Liver (tissue), 9 donors: ENCODE measurements around the gene SCD5. TPM values are rescaled to one million over a fixed set of nuclear protein-coding genes. Genes with fewer than 3 reads are reported as not detected.
A peak's percentile ranks its signal among the peaks of the same experiment; 100 is the strongest.

Source experiments
- DNase-seq: peaks from one replicate; pipeline ENCODE4 v3.0.0-alpha.2; 2017; ENCODE audit warnings: low spot score
- H3K27ac ChIP-seq, 2 donors: one replicate each; pipeline ENCODE4 v1.7.0; 2013; ENCODE audit warnings: inconsistent platforms in 2 of 2, low read length in 2 of 2, control low read depth in 1 of 2, low read depth in 1 of 2, mild to moderate bottlenecking in 1 of 2
- H3K27me3 ChIP-seq, 4 donors: one replicate each; pipeline versions ENCODE4 v1.6.1 to v1.7.0; 2013; ENCODE audit warnings: low read length in 3 of 4, inconsistent platforms in 1 of 4, mild to moderate bottlenecking in 1 of 4, moderate library complexity in 1 of 4; ENCODE audit not compliant: control insufficient read depth in 4 of 4, insufficient read depth in 4 of 4
- H3K36me3 ChIP-seq, 4 donors: one replicate each; pipeline versions ENCODE4 v1.6.1 to v1.7.0; 2013; ENCODE audit warnings: low read length in 3 of 4, mild to moderate bottlenecking in 3 of 4, low read depth in 1 of 4, moderate library complexity in 1 of 4; ENCODE audit not compliant: control insufficient read depth in 4 of 4, insufficient read depth in 3 of 4
- H3K4me1 ChIP-seq, 4 donors: one replicate each; pipeline versions ENCODE4 v1.6.1 to v1.7.0; 2013; ENCODE audit warnings: low read length in 3 of 4, mild to moderate bottlenecking in 3 of 4, moderate library complexity in 1 of 4; ENCODE audit not compliant: control insufficient read depth in 4 of 4, insufficient read depth in 4 of 4
- H3K4me3 ChIP-seq, 3 donors: one replicate each; pipeline versions ENCODE4 v1.6.1 to v1.7.0; 2013; ENCODE audit warnings: low read length in 3 of 3, control low read depth in 1 of 3, low read depth in 1 of 3, mild to moderate bottlenecking in 1 of 3
- H3K9ac ChIP-seq, 2 donors: one replicate each; pipeline ENCODE4 v1.7.0; 2013; ENCODE audit warnings: low read length in 2 of 2, mild to moderate bottlenecking in 2 of 2, moderate library complexity in 2 of 2, control low read depth in 1 of 2, low read depth in 1 of 2
- H3K9me3 ChIP-seq, 4 donors: one replicate each; pipeline versions ENCODE4 v1.6.1 to v1.7.0; 2013; ENCODE audit warnings: low read length in 3 of 4; ENCODE audit not compliant: control insufficient read depth in 4 of 4
- CTCF ChIP-seq: fragments of 150-350 bp; IDR thresholded peaks from 2 replicates; pipeline ENCODE4 v1.5.1; 2017; ENCODE audit warnings: improper control_type of control experiment, low read depth, low read length; ENCODE audit not compliant: missing input control
- EGR1 ChIP-seq, 2 donors: IDR thresholded peaks; 2 replicates each; pipeline ENCODE4 v1.6.1; 2016 to 2018; ENCODE audit warnings: antibody characterized with exemption in 2 of 2, low read depth in 2 of 2
- FOXA1 ChIP-seq: IDR thresholded peaks from 2 replicates; pipeline ENCODE4 v1.6.1; 2016; ENCODE audit warnings: antibody characterized with exemption
- FOXA2 ChIP-seq: IDR thresholded peaks from 2 replicates; pipeline ENCODE4 v1.6.1; 2016; ENCODE audit warnings: antibody characterized with exemption
- HNF4A ChIP-seq, 2 donors: conservative IDR thresholded peaks; 2 replicates each; pipeline ENCODE4 v1.6.1; 2016; ENCODE audit warnings: antibody characterized with exemption in 2 of 2, mild to moderate bottlenecking in 2 of 2
- HNF4G ChIP-seq: IDR thresholded peaks from 2 replicates; pipeline ENCODE4 v1.6.1; 2016; ENCODE audit warnings: antibody characterized with exemption
- MAX ChIP-seq: IDR thresholded peaks from 2 replicates; pipeline ENCODE4 v1.6.1; 2016; ENCODE audit warnings: antibody characterized with exemption
- NR2F2 ChIP-seq: IDR thresholded peaks from 2 replicates; pipeline ENCODE4 v1.6.1; 2016; ENCODE audit warnings: antibody characterized with exemption
- RAD21 ChIP-seq, 2 donors: IDR thresholded peaks; 2 replicates each; pipeline ENCODE4 v1.6.1; 2016; ENCODE audit warnings: antibody characterized with exemption in 2 of 2, mild to moderate bottlenecking in 2 of 2
- REST ChIP-seq: IDR thresholded peaks from 2 replicates; pipeline ENCODE4 v1.6.1; 2016; ENCODE audit warnings: antibody characterized with exemption, mild to moderate bottlenecking
- RXRA ChIP-seq, 2 donors: IDR thresholded peaks; 2 replicates each; pipeline ENCODE4 v1.6.1; 2017 to 2018; ENCODE audit warnings: antibody characterized with exemption in 2 of 2, mild to moderate bottlenecking in 1 of 2
- SP1 ChIP-seq: IDR thresholded peaks from 2 replicates; pipeline ENCODE4 v1.6.1; 2018; ENCODE audit warnings: antibody characterized with exemption, mild to moderate bottlenecking
- YY1 ChIP-seq: IDR thresholded peaks from 2 replicates; pipeline ENCODE4 v1.6.1; 2016; ENCODE audit warnings: antibody characterized with exemption, mild to moderate bottlenecking
- WGBS: extraction: QIAGEN DNeasy Blood & Tissue Kit; methylation state at CpG from one replicate; pipeline ENCODE4 v1.1.7; 2013; 5-methylcytosine and 5-hydroxymethylcytosine counted together
- polyA plus RNA-seq, 2 donors: library from polyadenylated mRNA; stranded (reverse) in 1 of 2; unstranded in 1 of 2; fragments of 200-250 nt in 1 of 2; fragments of >200 nt in 1 of 2; fragmentation: Nextera tagmentation in 1 of 2; extraction: Ambion mirVana in 1 of 2; gene quantifications; one replicate each; pipeline versions ENCODE4 v1.2.1 to v1.2.3, GENCODE V29; 2013 to 2015
- total RNA-seq, 2 donors: library from RNA; depleted of rRNA; stranded (reverse); fragments of >200 nt; gene quantifications; one replicate each; pipeline ENCODE4 v1.2.3, GENCODE V29; 2014
- donor health status: healthy.
- donor health status: healthy.
- donor health status: healthy.
- donor health status: healthy.
- donor health status: healthy.

The SCD5 gene
- total and polyA plus RNA-seq, 4 donors, result 0.14 to 1.9 (median 0.57) TPM

GRCh38 chr4:82739287-82740190 lies 59.1 kb downstream of the SCD5 start:
- 51% methylated on average over 23 of the region's 23 CpGs for WGBS
- H3K4me3 ChIP-seq, result no peak overlapping the region
- H3K9me3 ChIP-seq, result no peaks in the 10 kb centered on the region
- no peak overlapping the region for H3K9ac ChIP-seq
- H3K27me3 ChIP-seq, result no peaks in the 10 kb centered on the region
- H3K36me3 ChIP-seq, result no peaks in the 10 kb centered on the region
- peaks cover 0 to 3% (median 0%) of the 10 kb centered on the region in 4 donors for H3K4me1 ChIP-seq
- TF ChIP-seq HNF4A (conservative IDR thresholded peaks at IDR 0.05), result no peak
- peak; percentile 100 for TF ChIP-seq CTCF
- TF ChIP-seq NR2F2, result no peak
- no peak for TF ChIP-seq FOXA2
- peak in 1 of 2 donors; percentile 23 for TF ChIP-seq RXRA (IDR thresholded peaks at IDR 0.05)
- peak; percentile 100 for TF ChIP-seq RAD21 (IDR thresholded peaks at IDR 0.05)
- no peak overlapping the region for H3K27ac ChIP-seq
- DNase-seq, result peak; percentile 89

- no peak overlapping the region for H3K27ac ChIP-seq
- H3K9ac ChIP-seq, result no peak overlapping the region
- no peak for DNase-seq
- no peaks in the 10 kb centered on the region for H3K36me3 ChIP-seq
- H3K4me1 ChIP-seq, result peaks cover 0 to 3% (median 0%) of the 10 kb centered on the region in 4 donors
- no peaks in the 10 kb centered on the region for H3K27me3 ChIP-seq
- H3K9me3 ChIP-seq, result no peaks in the 10 kb centered on the region
- TF ChIP-seq HNF4G, result no peak
- TF ChIP-seq EGR1 (IDR thresholded peaks at IDR 0.05; ENCODE audit: low read depth in 2 of 2), result no peak
- no peak for TF ChIP-seq REST
- no peak for TF ChIP-seq MAX
- no peak for TF ChIP-seq CTCF
- no peak for TF ChIP-seq FOXA1
- TF ChIP-seq YY1, result no peak
- TF ChIP-seq SP1, result no peak
- no peak overlapping the region for H3K4me3 ChIP-seq
These were observed 61.2 kb downstream of the SCD5 start for GRCh38 chr4:82737354-82737753.
